Calu3 (cell line): Measurements from ENCODE around the gene SCG5. TPM values are rescaled to one million over a fixed set of nuclear protein-coding genes. Genes with fewer than 3 reads are reported as not detected.

ENCODE experiments used
- BruUV-seq: library from RNA; stranded (reverse); fragments of 400-500 nt; replicated peaks from 2 replicates; lab custom pipeline; 2021; lab: Mats Ljungman, UMichigan
- CTCF ChIA-PET: fragments of 300-600 bp; sonication (Branson Sonifier 250); formaldehyde crosslinking; loops from one replicate; lab custom pipeline; 2022; ENCODE audit warnings: antibody characterized with exemption; lab: Charles Lee
- DNase-seq: peaks from one replicate; pipeline ENCODE4 v3.0.0; 2022
- H3K27ac Mint-ChIP-seq: one replicate; pipeline ENCODE4 v1.8.0; 2022; ENCODE audit warnings: mixed read lengths; ENCODE audit not compliant: unreplicated experiment
- H3K27me3 Mint-ChIP-seq: one replicate; pipeline ENCODE4 v1.8.0; 2022; ENCODE audit warnings: mixed read lengths; ENCODE audit not compliant: unreplicated experiment
- H3K36me3 Mint-ChIP-seq: one replicate; pipeline ENCODE4 v1.8.0; 2022; ENCODE audit warnings: mild to moderate bottlenecking, moderate library complexity, mixed read lengths; ENCODE audit not compliant: insufficient read depth, unreplicated experiment
- H3K4me1 Mint-ChIP-seq: one replicate; pipeline ENCODE4 v1.8.0; 2022; ENCODE audit warnings: mild to moderate bottlenecking, low read depth, mixed read lengths; ENCODE audit not compliant: unreplicated experiment
- H3K4me3 Mint-ChIP-seq: one replicate; pipeline ENCODE4 v1.8.0; 2022; ENCODE audit warnings: mild to moderate bottlenecking, low read depth, moderate library complexity, mixed read lengths; ENCODE audit not compliant: unreplicated experiment
- H3K9me3 Mint-ChIP-seq: one replicate; pipeline ENCODE4 v1.8.0; 2022; ENCODE audit warnings: low read depth, mixed read lengths; ENCODE audit not compliant: unreplicated experiment
- CTCF ChIP-seq: fragments of 200-600 bp; IDR thresholded peaks from one replicate; pipeline ENCODE4 v1.8.0; 2022; ENCODE audit warnings: antibody characterized with exemption; ENCODE audit not compliant: unreplicated experiment
- intact Hi-C: fragments of 100-400 bp; cut with micrococcal nuclease; formaldehyde crosslinking; loops from one replicate; pipeline ENCODE4 v1.10.0; 2022; ENCODE audit not compliant: unreplicated experiment
- total RNA-seq: library from RNA; stranded (reverse); gene quantifications from 2 replicates; pipeline ENCODE4 v1.2.3, GENCODE V29; 2022

Gene SCG5
- total RNA-seq, 1 experiment from 2014 or later = not detected

- no peak for TF ChIP-seq CTCF
- H3K27me3 Mint-ChIP-seq = no peaks in the 10 kb centered on the region
- no peaks in the 10 kb centered on the region for H3K4me1 Mint-ChIP-seq
- H3K36me3 Mint-ChIP-seq = no peaks in the 10 kb centered on the region
- no TSS peak for BruUV-seq
- no peak overlapping the region for H3K27ac Mint-ChIP-seq
- H3K4me3 Mint-ChIP-seq = no peak overlapping the region
- no peak for DNase-seq
- H3K9me3 Mint-ChIP-seq = no peaks in the 10 kb centered on the region
- intact Hi-C loops = no loop called here
- CTCF ChIA-PET = interaction anchor here (0.9 kb wide), 1 partner anchor 15 kb away, joined by 3 read pairs; no protein-coding TSS in a partner anchor
Observed at GRCh38 chr15:32677238-32677750, 35.8 kb downstream of the SCG5 start.

- DNase-seq = no peak
- H3K4me1 Mint-ChIP-seq = no peaks in the 10 kb centered on the region
- H3K9me3 Mint-ChIP-seq = no peaks in the 10 kb centered on the region
- no peak overlapping the region for H3K4me3 Mint-ChIP-seq
- BruUV-seq = no TSS peak
- CTCF ChIA-PET = no interaction called here
- no peaks in the 10 kb centered on the region for H3K27me3 Mint-ChIP-seq
- no peaks in the 10 kb centered on the region for H3K36me3 Mint-ChIP-seq
- TF ChIP-seq CTCF = no peak
- intact Hi-C loops = no loop called here
- H3K27ac Mint-ChIP-seq = no peak overlapping the region
Observed at GRCh38 chr15:32679298-32679690, 37.8 kb downstream of the SCG5 start.

GRCh38 chr15:32682569-32682968, 41.1 kb downstream of the SCG5 start:
- Mint-ChIP-seq H3K4me1 (no peaks in the 10 kb centered on the region), H3K4me3 (no peak overlapping the region), H3K9me3 (no peaks in the 10 kb centered on the region), H3K27ac (no peak overlapping the region), H3K36me3 (no peaks in the 10 kb centered on the region), H3K27me3 (no peaks in the 10 kb centered on the region)
- DNase-seq = no peak
- CTCF ChIA-PET = no interaction called here
- no TSS peak for BruUV-seq
- no peak for TF ChIP-seq CTCF
- intact Hi-C loops = no loop called here

- no peaks in the 10 kb centered on the region for H3K36me3 Mint-ChIP-seq
- no peaks in the 10 kb centered on the region for H3K4me1 Mint-ChIP-seq
- no peaks in the 10 kb centered on the region for H3K9me3 Mint-ChIP-seq
- intact Hi-C loops = no loop called here
- CTCF ChIA-PET = no interaction called here
- H3K27me3 Mint-ChIP-seq = no peaks in the 10 kb centered on the region
- H3K27ac Mint-ChIP-seq = no peak overlapping the region
- no TSS peak for BruUV-seq
- H3K4me3 Mint-ChIP-seq = no peak overlapping the region
- DNase-seq = no peak
- TF ChIP-seq CTCF = no peak
Observed at GRCh38 chr15:32682977-32683630, 41.6 kb downstream of the SCG5 start.
